ENCODE measurements around the gene MED8.
A peak's percentile ranks its signal among the peaks of the same experiment; 100 is the strongest.

Gene MED8

GRCh38 chr1:43427941-43428340 lies 38.3 kb upstream of the MED8 start:
- H3K4me3 ChIP-seq (ENCODE audit: low read length): no peak overlapping the region
- TF ChIP-seq, protein P1, sequence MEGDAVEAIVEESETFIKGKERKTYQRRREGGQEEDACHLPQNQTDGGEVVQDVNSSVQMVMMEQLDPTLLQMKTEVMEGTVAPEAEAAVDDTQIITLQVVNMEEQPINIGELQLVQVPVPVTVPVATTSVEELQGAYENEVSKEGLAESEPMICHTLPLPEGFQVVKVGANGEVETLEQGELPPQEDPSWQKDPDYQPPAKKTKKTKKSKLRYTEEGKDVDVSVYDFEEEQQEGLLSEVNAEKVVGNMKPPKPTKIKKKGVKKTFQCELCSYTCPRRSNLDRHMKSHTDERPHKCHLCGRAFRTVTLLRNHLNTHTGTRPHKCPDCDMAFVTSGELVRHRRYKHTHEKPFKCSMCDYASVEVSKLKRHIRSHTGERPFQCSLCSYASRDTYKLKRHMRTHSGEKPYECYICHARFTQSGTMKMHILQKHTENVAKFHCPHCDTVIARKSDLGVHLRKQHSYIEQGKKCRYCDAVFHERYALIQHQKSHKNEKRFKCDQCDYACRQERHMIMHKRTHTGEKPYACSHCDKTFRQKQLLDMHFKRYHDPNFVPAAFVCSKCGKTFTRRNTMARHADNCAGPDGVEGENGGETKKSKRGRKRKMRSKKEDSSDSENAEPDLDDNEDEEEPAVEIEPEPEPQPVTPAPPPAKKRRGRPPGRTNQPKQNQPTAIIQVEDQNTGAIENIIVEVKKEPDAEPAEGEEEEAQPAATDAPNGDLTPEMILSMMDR (IDR thresholded peaks at IDR 0.05; ENCODE audit: insufficient read depth, low read depth, low read length, missing control alignments): no peak
- no peak for DNase-seq (ENCODE audit: low read depth)

DNA sequence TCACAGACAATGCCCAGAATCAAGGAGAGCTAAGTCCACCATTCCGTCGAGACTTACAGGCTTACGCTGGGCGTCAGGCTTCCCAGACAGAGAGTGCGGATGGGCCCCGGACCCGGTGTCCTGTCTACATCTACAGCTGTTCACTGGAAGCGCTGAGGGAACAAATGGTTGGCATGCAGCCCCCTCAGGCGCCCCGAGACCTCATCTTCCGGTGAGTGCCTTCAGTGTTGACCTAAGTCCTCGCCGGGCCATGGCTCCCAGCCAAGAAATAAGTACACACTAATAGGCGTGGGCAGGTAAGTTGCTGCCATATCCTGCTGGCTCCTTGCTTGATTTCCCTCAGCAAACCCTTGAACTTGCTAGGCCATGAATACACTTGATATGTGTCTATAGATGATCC lies 37.9 kb upstream of the MED8 start:
- DNase-seq (ENCODE audit: low read depth): no peak
- TF ChIP-seq, protein P1 (IDR thresholded peaks at IDR 0.05; ENCODE audit: insufficient read depth, low read depth, low read length, missing control alignments): no peak
- no peak overlapping the region for H3K4me3 ChIP-seq (ENCODE audit: low read length)

GRCh38 chr1:43426221-43426620 lies 36.6 kb upstream of the MED8 start:
- TF ChIP-seq, protein P1 (IDR thresholded peaks at IDR 0.05; ENCODE audit: insufficient read depth, low read depth, low read length, missing control alignments): no peak
- no peak overlapping the region for H3K4me3 ChIP-seq (ENCODE audit: low read length)

GRCh38 chr1:43425045-43425444 lies 35.4 kb upstream of the MED8 start:
- no peak for DNase-seq (ENCODE audit: low read depth)
- TF ChIP-seq, protein P1 (IDR thresholded peaks at IDR 0.05; ENCODE audit: insufficient read depth, low read depth, low read length, missing control alignments): no peak
- no peak overlapping the region for H3K4me3 ChIP-seq (ENCODE audit: low read length)

More at GRCh38 chr1:43426221-43426620, 36.6 kb upstream of the MED8 start:
- DNase-seq (ENCODE audit: low read depth): no peak

DNA sequence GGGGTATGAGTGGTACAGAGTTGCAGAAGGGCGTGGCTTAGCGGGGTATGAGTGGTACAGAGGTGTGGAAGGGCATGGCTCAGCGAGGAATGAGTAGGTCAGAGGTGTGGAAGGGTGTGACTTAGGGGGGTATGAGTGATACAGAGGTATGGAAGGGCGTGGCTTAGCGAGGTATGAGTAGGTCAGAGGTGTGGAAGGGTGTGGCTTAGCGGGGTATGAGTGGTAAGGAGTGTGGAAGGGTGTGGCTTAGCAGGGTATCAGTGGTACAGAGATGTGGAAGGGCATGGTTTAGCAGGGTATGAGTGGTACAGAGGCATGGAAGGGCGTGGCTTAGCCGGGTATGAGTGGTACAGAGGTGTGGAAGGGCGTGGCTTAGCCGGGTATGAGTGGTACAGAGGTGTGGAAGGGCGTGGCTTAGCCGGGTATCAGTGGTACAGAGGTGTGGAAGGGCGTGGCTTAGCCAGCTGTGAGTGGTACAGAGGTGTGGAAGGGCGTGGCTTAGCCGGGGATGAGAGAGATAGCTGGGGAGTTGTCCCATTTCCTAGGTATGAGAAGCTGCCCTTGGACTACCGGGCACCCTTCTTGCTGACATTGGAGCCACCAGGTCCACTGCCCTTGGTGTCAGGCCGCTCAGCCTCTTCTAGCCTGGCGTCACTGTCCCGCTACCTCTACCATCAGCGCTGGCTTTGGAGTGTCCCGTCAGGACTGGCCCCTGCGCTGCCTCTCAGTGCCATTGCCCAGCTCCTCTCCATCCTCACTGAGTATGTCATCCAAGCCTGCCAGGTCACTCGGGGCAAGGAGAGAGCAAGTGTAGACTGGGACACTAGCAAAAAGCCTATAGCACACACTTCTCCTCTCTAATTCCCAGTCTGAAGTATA lies 34.3 kb upstream of the MED8 start:
- TF ChIP-seq, protein P1 (IDR thresholded peaks at IDR 0.05; ENCODE audit: insufficient read depth, low read depth, low read length, missing control alignments): no peak
- DNase-seq (ENCODE audit: low read depth): peak; percentile 95
- no peak overlapping the region for H3K4me3 ChIP-seq (ENCODE audit: low read length)

DNA sequence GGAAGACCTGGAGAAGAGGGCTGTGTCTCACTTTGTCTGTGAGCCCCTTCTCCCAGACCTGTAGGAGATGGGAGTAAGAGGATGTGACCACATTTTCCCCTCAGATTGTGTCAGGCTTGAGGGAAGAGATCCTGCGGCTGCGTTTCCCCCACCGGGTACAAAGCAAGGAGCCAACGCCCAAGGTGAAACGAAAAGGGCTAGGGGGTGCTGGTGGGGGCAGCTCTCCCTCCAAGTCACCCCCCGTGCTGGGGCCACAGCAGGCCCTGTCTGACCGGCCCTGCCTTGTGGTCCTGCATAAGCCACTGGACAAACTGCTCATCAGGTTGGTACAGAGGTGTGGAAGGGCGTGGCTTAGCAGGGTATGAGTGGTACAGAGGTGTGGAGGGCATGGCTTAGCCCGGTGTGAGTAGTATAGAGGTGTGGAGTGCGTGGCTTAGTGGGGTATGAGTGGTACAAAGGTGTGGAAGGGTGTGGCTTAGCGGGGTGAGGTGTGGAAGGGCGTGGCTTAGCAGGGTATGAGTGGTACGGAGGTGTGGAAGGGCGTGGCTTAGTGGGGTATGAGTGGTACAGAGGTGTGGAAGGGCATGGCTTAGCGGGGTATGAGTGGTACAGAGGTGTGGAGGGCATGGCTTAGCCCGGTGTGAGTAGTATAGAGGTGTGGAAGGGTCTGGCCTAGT lies 33.5 kb upstream of the MED8 start:
- TF ChIP-seq, protein P1 (IDR thresholded peaks at IDR 0.05; ENCODE audit: insufficient read depth, low read depth, low read length, missing control alignments): no peak
- H3K4me3 ChIP-seq (ENCODE audit: low read length): no peak overlapping the region
- DNase-seq (ENCODE audit: low read depth): no peak

All from epithelial cell of esophagus (primary cell).